ENCODE results near the gene RIPOR1. TPM values are rescaled to one million over a fixed set of nuclear protein-coding genes. Genes with fewer than 3 reads are reported as not detected.

The RIPOR1 gene
- total RNA-seq, 1 donor from 2014 or later, result 13.7 TPM

DNA sequence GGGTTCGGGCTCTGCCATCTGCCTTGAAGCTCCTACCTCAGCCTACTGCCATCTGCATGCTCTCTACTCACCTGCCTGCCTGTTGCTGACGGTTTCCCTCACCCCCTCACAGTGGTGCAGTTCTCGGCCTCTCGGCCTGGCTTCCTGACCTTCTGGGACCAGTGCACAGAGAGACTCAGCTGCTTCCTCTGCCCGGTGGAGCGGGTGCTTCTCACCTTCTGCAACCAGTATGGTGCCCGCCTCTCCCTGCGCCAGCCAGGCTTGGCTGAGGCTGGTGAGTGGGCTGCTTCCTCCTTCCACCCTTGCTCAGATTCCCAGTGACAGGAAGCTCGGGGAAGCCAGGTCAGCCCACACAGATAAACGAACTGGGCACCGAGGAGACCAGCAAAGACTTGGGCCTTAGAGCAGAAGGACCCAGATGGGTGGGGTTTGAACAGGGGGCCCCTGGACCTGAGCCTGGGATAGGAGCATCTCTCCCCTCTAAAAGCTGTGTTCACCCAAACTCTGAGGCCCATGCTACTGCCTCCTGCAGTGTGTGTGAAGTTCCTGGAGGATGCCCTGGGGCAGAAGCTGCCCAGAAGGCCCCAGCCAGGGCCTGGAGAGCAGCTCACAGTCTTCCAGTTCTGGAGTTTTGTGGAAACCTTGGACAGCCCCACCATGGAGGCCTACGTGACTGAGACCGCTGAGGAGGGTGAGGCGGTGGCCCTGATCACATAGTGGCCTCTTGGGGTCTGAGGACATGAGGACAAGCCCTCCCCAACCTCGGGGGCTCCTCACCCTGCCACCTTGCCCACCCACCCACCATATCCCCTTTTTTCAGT is 16.4 kb downstream of the RIPOR1 start:
- H3K27me3 ChIP-seq (ENCODE audit: control insufficient read depth, insufficient read depth, low read length), result no peaks in the 10 kb centered on the region
- DNase-seq (ENCODE audit: low read depth) (no peak), FAIRE-seq (no peak)
- peaks cover 34% of the 10 kb centered on the region for H3K36me3 ChIP-seq (ENCODE audit: control insufficient read depth, insufficient read depth, low read length)
- H3K4me3 ChIP-seq (ENCODE audit: low read depth, low read length), result no peak overlapping the region
- no peak for TF ChIP-seq CTCF (IDR thresholded peaks at IDR 0.05; ENCODE audit: insufficient read depth, low read length, severe bottlenecking)

DNA sequence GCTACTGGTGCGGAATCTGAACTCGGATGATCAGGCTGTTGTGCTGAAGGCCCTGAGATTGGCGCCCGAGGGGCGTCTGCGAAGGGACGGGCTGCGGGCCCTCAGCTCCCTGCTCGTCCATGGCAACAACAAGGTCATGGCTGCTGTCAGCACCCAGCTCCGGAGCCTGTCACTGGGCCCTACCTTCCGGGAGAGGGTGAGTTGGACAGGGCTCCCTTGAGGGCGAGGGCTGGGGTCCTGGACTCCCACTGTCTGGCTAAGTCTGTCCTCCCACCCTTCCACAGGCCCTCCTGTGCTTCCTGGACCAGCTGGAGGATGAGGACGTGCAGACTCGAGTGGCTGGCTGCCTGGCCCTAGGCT is 17.0 kb downstream of the RIPOR1 start:
- no peak for TF ChIP-seq CTCF (IDR thresholded peaks at IDR 0.05; ENCODE audit: insufficient read depth, low read length, severe bottlenecking)
- DNase-seq (ENCODE audit: low read depth), result no peak
- Histone ChIP-seq H3K27me3 (ENCODE audit: control insufficient read depth, insufficient read depth, low read length) (no peaks in the 10 kb centered on the region), H3K4me3 (ENCODE audit: low read depth, low read length) (no peak overlapping the region), H3K36me3 (ENCODE audit: control insufficient read depth, insufficient read depth, low read length) (peaks cover 29% of the 10 kb centered on the region)
- no peak for FAIRE-seq

GRCh38 chr16:67546091-67546501 is 17.5 kb downstream of the RIPOR1 start:
- no peak for TF ChIP-seq CTCF (IDR thresholded peaks at IDR 0.05; ENCODE audit: insufficient read depth, low read length, severe bottlenecking)
- Histone ChIP-seq H3K36me3 (ENCODE audit: control insufficient read depth, insufficient read depth, low read length) (peaks cover 25% of the 10 kb centered on the region), H3K27me3 (ENCODE audit: control insufficient read depth, insufficient read depth, low read length) (no peaks in the 10 kb centered on the region), H3K4me3 (ENCODE audit: low read depth, low read length) (no peak overlapping the region)
- FAIRE-seq (no peak), DNase-seq (ENCODE audit: low read depth) (no peak)

DNA sequence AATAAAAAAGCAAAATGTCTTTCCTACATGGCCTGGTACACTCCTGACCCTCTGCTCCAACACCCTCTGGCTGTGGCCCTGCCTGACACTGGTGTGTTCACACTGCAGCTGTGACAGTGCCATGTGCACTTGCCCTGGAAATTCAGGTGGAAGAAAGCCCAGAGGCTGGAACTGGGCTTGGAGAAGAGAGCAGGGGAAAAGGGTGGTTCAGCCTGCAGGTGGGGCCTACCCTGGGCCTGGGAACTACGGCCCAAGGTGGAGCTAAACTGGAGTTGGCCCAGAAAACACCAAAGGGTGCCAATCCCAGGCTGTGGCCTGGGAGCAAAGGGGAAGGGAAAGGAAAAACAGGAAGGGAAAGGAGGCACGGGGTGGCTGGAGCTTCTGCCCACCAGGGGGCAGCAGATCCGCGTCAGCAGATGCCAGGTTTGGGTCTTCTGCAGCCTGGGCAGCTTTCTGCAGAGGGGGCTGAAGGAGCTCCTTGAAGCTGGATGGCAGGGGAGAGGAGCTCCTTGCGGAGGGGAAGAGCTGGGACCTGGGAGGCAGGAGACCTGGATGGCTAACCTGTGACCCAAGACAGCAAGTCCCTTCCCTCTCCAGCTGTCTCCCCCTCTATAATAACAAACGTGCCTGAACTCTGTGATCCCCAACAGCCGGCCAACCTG is 18.3 kb downstream of the RIPOR1 start:
- FAIRE-seq (no peak), DNase-seq (ENCODE audit: low read depth) (peak; percentile 47)
- peak; percentile 98 for TF ChIP-seq CTCF (IDR thresholded peaks at IDR 0.05; ENCODE audit: insufficient read depth, low read length, severe bottlenecking)
- peaks cover 23% of the 10 kb centered on the region for H3K36me3 ChIP-seq (ENCODE audit: control insufficient read depth, insufficient read depth, low read length)
- H3K27me3 ChIP-seq (ENCODE audit: control insufficient read depth, insufficient read depth, low read length), result no peaks in the 10 kb centered on the region
- H3K4me3 ChIP-seq (ENCODE audit: low read depth, low read length), result no peak overlapping the region

- no peak for DNase-seq (ENCODE audit: low read depth)
- no peak for TF ChIP-seq CTCF (IDR thresholded peaks at IDR 0.05; ENCODE audit: insufficient read depth, low read length, severe bottlenecking)
- peaks cover 19% of the 10 kb centered on the region for H3K36me3 ChIP-seq (ENCODE audit: control insufficient read depth, insufficient read depth, low read length)
- no peak overlapping the region for H3K4me3 ChIP-seq (ENCODE audit: low read depth, low read length)
- no peaks in the 10 kb centered on the region for H3K27me3 ChIP-seq (ENCODE audit: control insufficient read depth, insufficient read depth, low read length)
- no peak for FAIRE-seq
These were observed 19.0 kb downstream of the RIPOR1 start for GRCh38 chr16:67547423-67548264.
